H4 (cell line): ENCODE results near the gene FUCA1. TPM values are rescaled to one million over a fixed set of nuclear protein-coding genes. Genes with fewer than 3 reads are reported as not detected.

ENCODE experiments used
- DNase-seq: peaks from one replicate; pipeline ENCODE4 v3.0.0-alpha.2; 2015; ENCODE audit warnings: low spot score
- total RNA-seq: library from RNA; depleted of rRNA; stranded (reverse); fragments of >200 nt; shearing (Covaris generic); gene quantifications from 2 replicates; pipeline ENCODE4 v1.2.3, GENCODE V29; 2014; rRNA removed

FUCA1 gene
- total RNA-seq, 1 experiment from 2014 or later = 90.5 TPM

DNA sequence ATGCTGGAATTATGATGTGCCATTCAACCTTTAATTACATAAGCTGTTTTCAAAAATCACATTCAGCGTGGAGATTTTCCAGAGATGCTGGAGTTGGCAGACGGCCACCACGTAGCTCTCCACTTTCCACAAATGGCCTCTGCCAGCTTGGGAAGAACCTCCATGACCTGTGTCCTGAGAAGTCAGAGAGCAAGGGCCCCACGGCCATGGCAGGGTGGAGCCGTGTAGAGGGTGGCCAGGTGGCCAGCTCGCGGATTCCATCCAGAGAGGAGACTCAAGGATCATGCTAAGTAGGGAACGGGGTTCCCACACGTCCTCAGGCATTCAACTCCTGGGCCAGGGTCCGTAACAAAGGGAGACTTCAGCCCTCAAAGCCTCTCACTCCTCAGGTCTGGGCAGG lies 66.2 kb downstream of the FUCA1 start:
- DNase-seq = no peak

DNA sequence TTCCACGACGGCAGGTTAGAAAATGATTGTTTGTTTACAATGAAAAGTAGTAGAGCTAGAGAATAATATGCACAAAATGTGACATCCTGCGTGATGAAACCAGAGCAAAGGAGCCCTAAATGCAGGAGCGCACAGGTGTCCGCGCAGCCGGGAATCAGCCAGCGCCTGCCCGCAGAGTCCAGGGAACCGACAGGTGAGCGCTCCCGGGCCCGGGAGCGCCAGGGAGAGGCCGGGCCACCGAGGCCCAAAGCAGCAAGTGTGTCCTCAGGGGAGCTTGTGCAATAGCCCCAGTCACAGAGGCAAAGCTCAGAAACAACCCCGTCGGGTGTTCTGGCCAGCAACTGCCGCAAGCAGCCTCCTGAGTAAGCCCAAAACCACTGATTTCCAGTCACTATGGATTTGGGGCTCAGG lies 66.7 kb downstream of the FUCA1 start:
- DNase-seq = no peak

DNA sequence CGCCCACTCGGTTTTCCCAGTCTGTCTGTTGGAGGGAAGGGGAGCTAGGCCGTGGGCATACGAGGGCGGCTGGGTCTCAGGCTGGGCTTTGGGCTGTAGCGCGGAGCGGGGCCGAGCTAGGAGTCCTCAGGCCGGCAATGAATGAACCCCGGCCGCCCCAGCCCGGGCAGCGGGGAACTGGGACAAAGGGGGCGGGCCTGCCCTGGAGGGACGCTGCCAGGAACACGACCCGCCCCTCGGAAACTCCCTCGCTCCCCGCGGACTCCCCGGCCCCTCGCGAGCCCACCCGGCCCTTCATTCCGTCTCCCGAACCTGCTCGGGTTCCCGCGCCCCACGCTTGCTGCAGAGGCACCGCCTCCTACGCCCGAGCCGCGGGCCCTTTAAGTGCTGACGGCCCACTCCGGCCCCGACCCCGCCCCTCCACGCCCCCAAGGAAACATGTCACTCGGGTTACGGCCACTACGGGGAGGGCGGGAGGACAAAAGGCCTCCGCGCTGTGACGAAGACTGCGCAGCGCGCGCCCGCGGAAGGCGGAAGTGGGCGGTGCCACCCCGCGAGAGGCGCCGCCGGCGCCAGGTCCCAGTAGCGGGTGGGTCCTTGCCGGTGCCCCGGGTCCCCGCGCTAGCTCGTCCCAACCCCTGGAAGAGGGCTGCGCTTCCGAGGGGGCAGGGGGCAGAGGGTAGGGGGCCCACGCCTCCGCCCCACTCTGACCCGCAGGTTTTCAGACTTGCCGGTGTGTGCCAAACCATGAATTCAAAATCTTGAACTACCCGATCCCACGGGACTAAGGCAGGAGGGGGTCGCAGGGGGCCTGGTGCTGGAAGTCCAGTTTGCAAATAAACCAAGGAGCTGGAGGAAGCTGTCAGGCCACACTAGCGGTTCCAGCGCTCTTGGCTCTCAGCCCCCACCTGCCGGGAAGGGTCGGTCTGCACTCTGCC lies 67.4 kb downstream of the FUCA1 start, which contains the start of gene GALE:
Gene GALE (minus strand): TSS at position 355 of the 938 bp plus-strand sequence. CDS start 1,747 bp downstream, outside the sequence.
- DNase-seq = peak; percentile 91

DNA sequence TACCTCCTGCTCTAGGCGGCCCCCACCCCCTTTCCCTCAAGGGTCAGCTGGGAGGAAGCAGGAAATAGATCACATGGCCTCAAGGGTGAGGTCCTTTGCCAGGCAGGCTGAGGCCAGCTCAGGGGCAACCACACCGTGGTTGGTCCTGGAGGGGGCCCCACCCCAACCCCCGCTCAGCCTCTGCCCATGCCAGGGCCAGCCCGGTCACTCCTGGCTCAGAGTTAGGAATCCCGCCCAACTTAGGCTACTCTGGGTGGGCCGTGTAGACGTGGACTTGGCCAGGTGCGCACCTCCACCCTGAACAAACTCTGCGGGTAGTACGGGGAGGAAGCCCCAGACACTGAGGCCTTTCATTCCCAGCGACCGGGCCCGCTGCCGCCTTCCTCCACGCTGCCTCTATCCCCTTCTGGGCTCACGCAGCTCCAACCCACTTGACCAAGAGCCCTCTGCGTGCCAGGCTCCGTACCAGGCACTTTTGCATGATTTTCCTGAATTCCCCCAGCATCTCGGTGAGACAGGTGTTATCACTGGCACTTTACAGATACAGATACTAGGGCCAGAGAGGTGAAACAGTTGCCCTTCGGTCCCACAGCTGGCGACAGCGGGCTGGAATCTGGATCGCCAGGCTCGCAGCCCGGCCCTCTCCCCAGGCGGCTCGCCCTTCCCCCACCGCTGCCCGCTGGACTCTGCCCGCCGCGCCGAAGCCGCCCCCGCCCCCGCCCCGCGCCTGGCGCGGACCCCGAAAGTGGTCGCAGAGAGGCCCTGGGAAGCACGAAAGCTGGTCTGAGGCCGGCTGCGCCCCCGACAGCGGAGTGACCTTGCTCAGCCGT lies 68.3 kb downstream of the FUCA1 start:
- DNase-seq = peak; percentile 97

DNA sequence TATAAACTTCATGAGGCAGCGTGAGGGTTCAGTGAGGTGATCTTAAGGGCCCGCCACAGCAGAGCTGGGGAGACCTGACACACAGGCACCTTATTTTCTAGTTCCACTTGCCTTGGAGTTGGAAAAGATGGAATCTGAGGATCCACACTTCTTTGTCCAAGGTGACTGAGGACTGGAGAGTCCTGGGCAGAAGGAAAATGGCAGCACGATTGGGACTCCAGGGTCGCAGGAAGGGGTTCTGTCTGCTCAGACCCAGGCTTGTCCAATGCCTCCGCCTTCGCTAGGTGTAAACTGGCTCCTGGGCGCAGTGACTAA lies 68.9 kb downstream of the FUCA1 start:
- DNase-seq = no peak

DNA sequence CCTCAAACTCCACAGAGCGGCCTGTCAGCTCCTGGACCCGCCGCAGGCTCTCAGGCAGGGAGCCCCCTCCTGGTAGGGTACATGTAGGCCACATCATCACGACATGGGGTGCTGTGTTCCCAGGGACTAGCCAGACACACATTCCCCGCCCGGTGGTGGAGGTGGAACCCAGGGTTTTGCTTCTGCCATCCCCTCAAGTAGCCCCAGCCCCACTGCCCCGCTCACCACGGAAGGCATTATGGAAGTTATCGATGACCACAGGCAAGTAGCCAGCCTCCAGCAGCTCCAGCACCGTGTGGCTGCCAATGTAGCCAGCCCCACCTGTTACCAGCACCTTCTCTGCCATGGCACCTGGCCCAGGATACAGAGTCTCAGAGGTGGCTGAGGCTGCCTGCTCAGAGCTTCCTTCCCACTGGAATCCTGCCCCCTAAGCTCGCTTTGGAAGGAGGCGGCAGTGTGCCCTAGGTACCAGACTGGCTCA lies 69.4 kb downstream of the FUCA1 start:
- DNase-seq = no peak

DNA sequence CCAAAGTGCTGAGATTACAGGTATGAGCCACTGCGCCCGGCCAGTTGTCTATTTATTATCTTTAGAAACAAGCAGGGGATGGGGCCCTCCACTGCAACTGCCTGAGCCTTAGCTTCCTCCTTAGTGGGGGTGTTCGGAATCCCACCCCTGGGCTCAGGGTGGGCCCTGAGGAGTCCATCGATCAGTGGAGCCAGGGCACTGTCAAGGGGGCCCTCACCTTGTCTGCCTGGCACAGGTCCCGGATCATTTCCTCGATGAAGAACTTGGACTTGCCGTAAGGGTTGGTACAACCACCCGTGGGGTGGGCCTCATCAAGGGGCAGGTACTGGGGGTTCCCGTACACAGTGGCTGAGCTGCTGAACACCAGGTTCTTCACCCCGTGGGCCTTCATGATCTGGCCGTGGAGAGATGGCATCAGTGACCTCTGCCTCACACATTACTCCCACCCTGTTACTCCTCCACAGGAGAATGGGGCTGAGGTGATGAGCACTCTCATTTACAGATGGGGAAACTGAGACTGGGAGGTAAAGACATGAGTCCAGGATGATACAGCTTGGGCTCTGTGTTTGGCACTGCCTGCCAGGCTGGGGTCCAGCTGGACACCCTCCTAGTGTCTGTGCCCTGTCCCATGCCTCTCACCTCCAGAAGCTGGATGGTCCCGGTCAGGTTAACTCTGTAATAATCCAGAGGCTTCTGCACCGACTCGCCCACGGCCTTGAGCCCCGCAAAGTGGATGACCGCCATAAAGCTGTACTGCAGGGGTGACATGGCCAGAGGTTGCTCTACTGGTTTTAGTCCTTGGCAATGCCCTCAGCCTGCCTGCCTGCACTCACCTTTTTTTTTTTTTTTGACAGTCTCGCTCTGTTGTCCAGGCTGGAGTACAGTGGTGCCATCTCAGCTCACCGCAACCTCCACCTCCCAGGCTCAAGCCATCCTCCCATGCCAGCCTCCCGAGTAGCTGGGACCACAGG lies 70.3 kb downstream of the FUCA1 start:
- no peak for DNase-seq

DNA sequence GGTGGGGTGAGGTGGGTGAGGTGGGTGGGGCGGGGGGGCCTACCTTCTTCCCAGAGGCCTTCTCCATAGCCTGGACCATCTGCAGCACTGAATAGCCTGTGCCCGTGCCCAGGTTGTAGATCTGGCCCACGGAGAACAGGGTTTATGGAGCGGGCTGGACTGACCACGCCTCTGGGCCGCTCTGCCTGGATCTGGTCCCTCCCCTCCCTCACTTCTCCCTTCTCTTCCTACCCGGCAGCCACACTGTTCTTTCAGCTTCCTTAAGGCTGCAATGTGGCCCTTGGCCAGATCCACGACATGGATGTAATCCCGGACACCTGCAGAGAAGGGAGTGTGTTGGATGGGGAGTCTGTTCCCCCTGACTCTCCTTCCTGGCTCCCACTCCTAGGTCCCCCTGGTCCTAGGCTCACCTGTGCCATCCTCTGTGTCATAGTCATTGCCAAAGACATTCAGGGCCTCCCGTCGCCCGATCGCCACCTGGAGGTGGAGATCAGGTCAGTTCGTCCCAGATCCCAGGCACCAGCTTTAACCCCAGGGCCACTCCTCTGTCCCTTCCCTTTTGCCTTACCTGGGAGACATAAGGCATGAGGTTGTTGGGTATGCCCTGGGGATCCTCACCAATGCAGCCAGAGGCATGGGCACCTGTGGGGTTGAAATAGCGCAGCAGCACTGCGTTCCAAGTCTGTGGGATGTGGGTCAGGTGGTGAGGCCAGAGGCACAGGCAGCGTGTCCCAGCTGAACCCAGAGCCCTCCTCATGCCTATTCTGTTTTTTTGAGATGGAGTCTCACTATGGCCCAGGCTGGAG lies 71.4 kb downstream of the FUCA1 start:
- DNase-seq = no peak

DNA sequence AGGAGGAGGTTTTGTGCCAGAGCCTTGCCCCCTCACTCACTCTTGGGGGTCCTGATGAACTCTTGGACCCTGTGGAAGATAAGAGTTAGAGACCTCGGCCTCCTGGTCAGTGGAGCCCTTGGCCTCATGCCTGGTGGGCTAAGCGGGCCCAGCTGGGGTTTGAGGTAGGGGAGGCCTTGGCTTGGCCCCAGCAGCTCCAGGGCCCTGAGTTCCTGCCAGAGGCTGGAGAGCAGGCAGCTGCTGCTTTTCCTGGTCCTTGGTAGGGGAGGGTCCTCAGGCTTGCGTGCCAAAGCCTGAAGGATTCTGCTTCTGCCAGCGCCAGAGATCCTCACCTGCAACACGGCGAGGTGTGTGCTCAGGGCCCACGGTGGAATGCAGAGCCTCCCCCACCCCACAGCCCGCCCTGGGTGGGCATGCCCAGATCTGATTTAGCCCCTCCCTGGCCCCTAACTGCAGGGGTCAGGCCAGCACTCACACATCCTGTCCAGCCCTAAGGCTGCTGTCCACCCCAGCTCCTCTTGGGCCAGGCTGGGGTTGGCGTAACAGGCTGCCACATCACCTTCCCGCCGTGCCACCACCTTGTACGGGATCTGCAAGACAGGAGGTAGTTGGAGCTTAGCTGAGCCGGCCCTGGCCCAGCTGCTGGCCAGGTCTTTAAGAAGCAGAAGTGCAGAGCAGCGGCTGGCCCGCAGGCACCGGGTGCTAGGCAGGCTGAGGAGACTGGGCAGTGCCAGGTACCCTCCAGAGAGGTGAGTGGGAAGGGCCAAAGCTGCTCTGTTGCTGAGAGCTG lies 72.2 kb downstream of the FUCA1 start:
- no peak for DNase-seq

Other genes starting within 250 kb of the FUCA1 start
- 1,241 and 1,313 TPM in 2 replicates for gene RPL11, start 176.5 kb downstream of the FUCA1 start, total RNA-seq
- 38.3 and 48.1 TPM in 2 replicates for gene ELOA, start 124.8 kb downstream of the FUCA1 start, total RNA-seq
- gene PITHD1, start 89.9 kb downstream of the FUCA1 start, total RNA-seq = 46.5 and 51.4 TPM in 2 replicates
- 35.4 and 36.2 TPM in 2 replicates for gene LYPLA2, start 77.1 kb downstream of the FUCA1 start, total RNA-seq
- gene GALE, start 67.5 kb downstream of the FUCA1 start, total RNA-seq = 128 and 142 TPM in 2 replicates
- 34.0 and 34.5 TPM in 2 replicates for gene HMGCL, start 42.9 kb downstream of the FUCA1 start, total RNA-seq
- gene CNR2, start 45.1 kb upstream of the FUCA1 start, total RNA-seq = not detected in 2 replicates
- 73.3 and 85.8 TPM in 2 replicates for gene PNRC2, start 91.5 kb upstream of the FUCA1 start, total RNA-seq
- 80.0 and 83.4 TPM in 2 replicates for gene SRSF10, start 112.0 kb upstream of the FUCA1 start, total RNA-seq
- gene MYOM3, start 243.8 kb upstream of the FUCA1 start, total RNA-seq = not detected in 2 replicates